ENCODE results near the gene SEZ6.

The SEZ6 gene

GRCh38 chr17:29034510-29034909 lies 28.7 kb upstream of the SEZ6 start:
- no peak for DNase-seq (ENCODE audit: low spot score)

- DNase-seq (ENCODE audit: low spot score), result no peak
Observed at GRCh38 chr17:29032857-29033197, 27.0 kb upstream of the SEZ6 start.

- DNase-seq (ENCODE audit: low spot score), result no peak
Observed at GRCh38 chr17:29032013-29032856, 26.4 kb upstream of the SEZ6 start.

- DNase-seq (ENCODE audit: low spot score), result no peak
Observed at GRCh38 chr17:29031488-29031887, 25.7 kb upstream of the SEZ6 start.

- no peak for DNase-seq (ENCODE audit: low spot score)
Observed at GRCh38 chr17:29024316-29024952, 18.6 kb upstream of the SEZ6 start.

- DNase-seq (ENCODE audit: low spot score), result no peak
Observed at GRCh38 chr17:29022074-29022473, 16.2 kb upstream of the SEZ6 start.

- DNase-seq (ENCODE audit: low spot score), result no peak
Observed at GRCh38 chr17:29021226-29021625, 15.4 kb upstream of the SEZ6 start.

- no peak for DNase-seq (ENCODE audit: low spot score)
Observed at GRCh38 chr17:29020576-29020975, 14.7 kb upstream of the SEZ6 start.

- no peak for DNase-seq (ENCODE audit: low spot score)
Observed at GRCh38 chr17:29019475-29020181, 13.8 kb upstream of the SEZ6 start.

- no peak for DNase-seq (ENCODE audit: low spot score)
Observed at GRCh38 chr17:29018788-29019474, 13.1 kb upstream of the SEZ6 start.

- no peak for DNase-seq (ENCODE audit: low spot score)
Observed at GRCh38 chr17:29016345-29017210, 10.7 kb upstream of the SEZ6 start.

GRCh38 chr17:29014716-29015115 lies 8.9 kb upstream of the SEZ6 start:
- DNase-seq (ENCODE audit: low spot score), result no peak

GRCh38 chr17:29012535-29012934 lies 6.7 kb upstream of the SEZ6 start:
- no peak for DNase-seq (ENCODE audit: low spot score)

- no peak for DNase-seq (ENCODE audit: low spot score)
Observed at GRCh38 chr17:29010586-29010985, 4.8 kb upstream of the SEZ6 start.

- DNase-seq (ENCODE audit: low spot score), result no peak
Observed at GRCh38 chr17:29010129-29010528, 4.3 kb upstream of the SEZ6 start.

GRCh38 chr17:29008591-29008990 lies 2.8 kb upstream of the SEZ6 start:
- no peak for DNase-seq (ENCODE audit: low spot score)

- DNase-seq (ENCODE audit: low spot score), result peak; percentile 50
Observed at GRCh38 chr17:29007860-29008455, 2.1 kb upstream of the SEZ6 start.

GRCh38 chr17:29007456-29007855 lies 1.6 kb upstream of the SEZ6 start:
- no peak for DNase-seq (ENCODE audit: low spot score)

GRCh38 chr17:29004081-29004692 lies 1.6 kb downstream of the SEZ6 start:
- DNase-seq (ENCODE audit: low spot score), result no peak

- no peak for DNase-seq (ENCODE audit: low spot score)
Observed at GRCh38 chr17:29003289-29003688, 2.5 kb downstream of the SEZ6 start.

- no peak for DNase-seq (ENCODE audit: low spot score)
Observed at GRCh38 chr17:29002811-29003210, 3.0 kb downstream of the SEZ6 start.

Measured in LoVo (cell line).